SK-N-SH (cell line): ENCODE results near the gene AKR1E2. TPM values are rescaled to one million over a fixed set of nuclear protein-coding genes. Genes with fewer than 3 reads are reported as not detected.
A peak's percentile ranks its signal among the peaks of the same experiment; 100 is the strongest.
"Not testable (repeated sequence)": the region's sequence is repeated elsewhere in the genome, so short reads cannot be mapped to it uniquely, and the experiment has no call there.

Experiments used
- CTCF ChIA-PET: fragments of 300-600, 350-600 bp; formaldehyde crosslinking; extraction: SDS; loops from one replicate; lab custom pipeline; 2021; lab: Yijun Ruan, JAX
- POLR2A ChIA-PET: fragments of 350-600 bp; sonication (Branson Sonifier 250); formaldehyde crosslinking; extraction: SDS; loops from one replicate; lab custom pipeline; 2020; ENCODE audit warnings: antibody characterized with exemption, inconsistent platforms; lab: Yijun Ruan, JAX
- DNase-seq: peaks from one replicate; pipeline ENCODE4 v3.0.0; 2012
- H2AFZ ChIP-seq: fragments of 200-600 bp; sonication (generic); 2 replicates; pipeline ENCODE4 v1.8.1; 2016; ENCODE audit warnings: antibody characterized with exemption, mild to moderate bottlenecking, low read depth
- H3F3A ChIP-seq: fragments of 200-600 bp; sonication (generic); replicated peaks from 2 replicates; pipeline ENCODE3; 2016; ENCODE audit warnings: antibody characterized with exemption, mild to moderate bottlenecking; ENCODE audit not compliant: insufficient read depth
- H3K27ac ChIP-seq, 2 experiments: fragments of 200-500 bp in 1 of 2; fragments of 200-600 bp in 1 of 2; sonication (Bioruptor generic) in 1 of 2; sonication (generic), shearing (Covaris generic) in 1 of 2; 2 replicates each; pipeline versions ENCODE4 v1.5.1 to v1.6.1; 2014 to 2016; ENCODE audit warnings: low read depth in 2 of 2, inconsistent platforms in 1 of 2, low read length in 1 of 2, mild to moderate bottlenecking in 1 of 2, mixed read lengths in 1 of 2
- H3K27me3 ChIP-seq: fragments of 200-600 bp; sonication (generic), shearing (Covaris generic); 2 replicates; pipeline ENCODE4 v1.6.1; 2016; ENCODE audit warnings: mixed run types; ENCODE audit not compliant: insufficient read depth
- H3K36me3 ChIP-seq, 2 experiments: fragments of 200-500 bp in 1 of 2; fragments of 200-600 bp in 1 of 2; sonication (Bioruptor generic) in 1 of 2; sonication (generic) in 1 of 2; replicated peaks in 1 of 2; 2 replicates each; pipeline versions ENCODE3 to v1.5.1; 2014 to 2016; ENCODE audit warnings: low read length in 1 of 2, mild to moderate bottlenecking in 1 of 2; ENCODE audit not compliant: insufficient read depth in 2 of 2, control insufficient read depth in 1 of 2
- H3K4me1 ChIP-seq, 2 experiments: fragments of 200-500 bp in 1 of 2; fragments of 200-600 bp in 1 of 2; sonication (Bioruptor generic) in 1 of 2; sonication (generic), shearing (Covaris generic) in 1 of 2; 2 replicates each; pipeline versions ENCODE4 v1.5.1 to v1.6.1; 2014 to 2016; ENCODE audit warnings: low read depth in 1 of 2, low read length in 1 of 2, mixed run types in 1 of 2; ENCODE audit not compliant: insufficient read depth in 2 of 2, control insufficient read depth in 1 of 2
- H3K4me2 ChIP-seq: fragments of 200-600 bp; sonication (generic), shearing (Covaris generic); 2 replicates; pipeline ENCODE4 v1.6.1; 2017; ENCODE audit warnings: mixed run types
- H3K4me3 ChIP-seq, 2 experiments: fragments of 200-500 bp in 1 of 2; fragments of 200-600 bp in 1 of 2; sonication (Bioruptor generic) in 1 of 2; sonication (generic), shearing (Covaris generic) in 1 of 2; 2 replicates each; pipeline versions ENCODE4 v1.5.1 to v1.8.1; 2014 to 2016; ENCODE audit warnings: low read depth in 2 of 2, inconsistent platforms in 1 of 2, low read length in 1 of 2, mild to moderate bottlenecking in 1 of 2, mixed read lengths in 1 of 2, moderate library complexity in 1 of 2
- H3K79me2 ChIP-seq: fragments of 200-600 bp; sonication (generic); 2 replicates; pipeline ENCODE4 v1.8.1; 2017; ENCODE audit warnings: mild to moderate bottlenecking; ENCODE audit not compliant: insufficient read depth
- H3K9ac ChIP-seq: fragments of 200-600 bp; sonication (generic); 2 replicates; pipeline ENCODE4 v1.6.1; 2017; ENCODE audit warnings: mixed run types
- H3K9me2 ChIP-seq: fragments of 200-600 bp; sonication (generic); 2 replicates; pipeline ENCODE4 v1.6.1; 2017; ENCODE audit warnings: mixed run types
- H3K9me3 ChIP-seq: fragments of 200-600 bp; sonication (generic); 2 replicates; pipeline ENCODE4 v1.6.1; 2017; ENCODE audit warnings: mixed run types, mild to moderate bottlenecking, moderate library complexity
- H4K20me1 ChIP-seq: fragments of 200-600 bp; sonication (generic); 2 replicates; pipeline ENCODE4 v1.6.1; 2017; ENCODE audit warnings: mild to moderate bottlenecking, mixed run types; ENCODE audit not compliant: insufficient read depth
- ELF1 ChIP-seq: IDR thresholded peaks from 2 replicates; pipeline ENCODE4 v1.4.0; 2012
- EP300 ChIP-seq, 2 experiments: IDR thresholded peaks; 2 replicates each; pipeline versions ENCODE4 v1.4.0 to v1.6.1; 2012; ENCODE audit warnings: borderline replicate concordance in 1 of 2, low read depth in 1 of 2, low read length in 1 of 2
- FOXM1 ChIP-seq: IDR thresholded peaks from 2 replicates; pipeline ENCODE4 v1.4.0; 2012; ENCODE audit warnings: low read depth, mild to moderate bottlenecking
- GATA2 ChIP-seq: sonication (generic); formaldehyde crosslinking; IDR thresholded peaks from 2 replicates; pipeline ENCODE4 v1.5.0; 2020; ENCODE audit warnings: mild to moderate bottlenecking, missing genetic modification reagents
- MEF2A ChIP-seq: IDR thresholded peaks from 2 replicates; pipeline ENCODE4 v1.4.0; 2012; ENCODE audit warnings: low read depth, borderline replicate concordance
- MXI1 ChIP-seq: IDR thresholded peaks from 2 replicates; pipeline ENCODE4 v1.6.1; 2012; ENCODE audit warnings: mild to moderate bottlenecking, low read depth, low read length, improper control_type of control experiment
- NFIC ChIP-seq: IDR thresholded peaks from 2 replicates; pipeline ENCODE4 v1.4.0; 2012; ENCODE audit warnings: borderline replicate concordance
- NRF1 ChIP-seq: IDR thresholded peaks from 2 replicates; pipeline ENCODE4 v1.6.1; 2012; ENCODE audit warnings: low read depth, mild to moderate bottlenecking, low read length
- POLR2AphosphoS5 ChIP-seq: IDR thresholded peaks from 2 replicates; pipeline ENCODE4 v1.6.1; 2012; ENCODE audit warnings: low read depth, low read length
- RCOR1 ChIP-seq: fragments of 150-350 bp; IDR thresholded peaks from 2 replicates; pipeline ENCODE4 v1.6.1; 2017; ENCODE audit warnings: antibody characterized with exemption, low read length
- RFX5 ChIP-seq: IDR thresholded peaks from 2 replicates; pipeline ENCODE4 v1.6.1; 2012; ENCODE audit warnings: mild to moderate bottlenecking, improper control_type of control experiment, low read length
- RXRA ChIP-seq: IDR thresholded peaks from 2 replicates; pipeline ENCODE4 v1.4.0; 2012; ENCODE audit warnings: low read depth, mild to moderate bottlenecking, borderline replicate concordance
- SMC3 ChIP-seq: IDR thresholded peaks from 2 replicates; pipeline ENCODE4 v1.6.1; 2012; ENCODE audit warnings: low read depth, low read length, improper control_type of control experiment
- YY1 ChIP-seq: IDR thresholded peaks from 2 replicates; pipeline ENCODE4 v1.4.0; 2012; ENCODE audit warnings: low read depth, mild to moderate bottlenecking
- WGBS: methylation state at CpG from one replicate; pipeline ENCODE4 v1.1.6; 2017; ENCODE audit warnings: low lambda C conversion rate; 5-methylcytosine and 5-hydroxymethylcytosine counted together
- polyA plus RNA-seq, 3 experiments: library from polyadenylated mRNA; depleted of rRNA; stranded (reverse); fragments of >200 nt; gene quantifications; 2 replicates each; pipeline ENCODE4 v1.2.3, GENCODE V29; 2012
- TF ChIP-seq, protein P1 (sequence below): IDR thresholded peaks from 2 replicates; pipeline ENCODE4 v1.4.0; 2012; ENCODE audit warnings: low read depth
- TF ChIP-seq, protein P2 (sequence below): IDR thresholded peaks from 2 replicates; pipeline ENCODE4 v1.4.0; 2012; ENCODE audit warnings: low read depth, borderline replicate concordance
- TF ChIP-seq, protein P3 (sequence below): fragments of 150-350 bp; IDR thresholded peaks from 2 replicates; pipeline ENCODE4 v1.6.1; 2016; ENCODE audit warnings: mild to moderate bottlenecking, low read depth, low read length
- TF ChIP-seq, protein P4 (sequence below): fragments of 200-600 bp; sonication (generic); IDR thresholded peaks from 2 replicates; pipeline ENCODE4 v1.6.1; 2017; ENCODE audit warnings: antibody characterized with exemption, mild to moderate bottlenecking, moderate library complexity
- TF ChIP-seq, protein P5 (sequence below): fragments of 150-350 bp; IDR thresholded peaks from 2 replicates; pipeline ENCODE4 v1.6.1; 2017; ENCODE audit warnings: antibody characterized with exemption, low read length, low read depth, borderline replicate concordance

AKR1E2 gene
- polyA plus RNA-seq, 1 of the 3 experiments (the other 2 are of a cell fraction): 5.8 TPM

DNA sequence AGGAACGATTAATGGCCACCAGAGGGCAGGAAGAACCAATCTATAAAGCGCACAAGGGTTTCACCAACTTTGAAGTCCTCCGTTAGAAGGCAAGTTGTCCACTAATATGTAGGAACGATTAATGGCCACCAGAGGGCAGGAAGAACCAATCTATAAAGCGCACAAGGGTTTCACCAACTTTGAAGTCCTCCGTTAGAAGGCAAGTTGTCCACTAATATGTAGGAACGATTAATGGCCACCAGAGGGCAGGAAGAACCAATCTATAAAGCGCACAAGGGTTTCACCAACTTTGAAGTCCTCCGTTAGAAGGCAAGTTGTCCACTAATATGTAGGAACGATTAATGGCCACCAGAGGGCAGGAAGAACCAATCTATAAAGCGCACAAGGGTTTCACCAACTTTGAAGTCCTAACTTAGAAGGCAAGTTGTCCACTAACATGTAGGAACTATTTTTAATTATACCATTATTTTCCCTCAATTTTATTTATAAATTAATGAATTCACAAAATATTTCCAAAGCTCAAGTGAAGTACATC is 10.3 kb upstream of the AKR1E2 start:
- H3F3A ChIP-seq: peaks cover 26% of the 10 kb centered on the region
- H3K27ac ChIP-seq, H3K9me2 ChIP-seq, H4K20me1 ChIP-seq, H3K9me3 ChIP-seq, H2AFZ ChIP-seq, H3K27me3 ChIP-seq, H3K4me2 ChIP-seq, DNase-seq, H3K36me3 ChIP-seq, H3K9ac ChIP-seq, H3K79me2 ChIP-seq, H3K4me3 ChIP-seq, POLR2A ChIA-PET: not testable (repeated sequence)
- 29% methylated on average over 3 of the region's 11 CpGs for WGBS
- TF ChIP-seq, protein P1, sequence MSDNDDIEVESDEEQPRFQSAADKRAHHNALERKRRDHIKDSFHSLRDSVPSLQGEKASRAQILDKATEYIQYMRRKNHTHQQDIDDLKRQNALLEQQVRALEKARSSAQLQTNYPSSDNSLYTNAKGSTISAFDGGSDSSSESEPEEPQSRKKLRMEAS: 0 out of 2 replicates have a peak, but pooled peaks have one; percentile 15
- CTCF ChIA-PET: interaction anchor here (0.6 to 2.6 kb wide), 22 partner anchors 9 to 921 kb away, joined by 3 to 37 read pairs (median 4); partner anchors contain the start of gene AKR1E2
- H3K4me1 ChIP-seq: peaks cover 0 to 10% of the 10 kb centered on the region in 2 experiments; a peak in 1 of 4 replicates

DNA sequence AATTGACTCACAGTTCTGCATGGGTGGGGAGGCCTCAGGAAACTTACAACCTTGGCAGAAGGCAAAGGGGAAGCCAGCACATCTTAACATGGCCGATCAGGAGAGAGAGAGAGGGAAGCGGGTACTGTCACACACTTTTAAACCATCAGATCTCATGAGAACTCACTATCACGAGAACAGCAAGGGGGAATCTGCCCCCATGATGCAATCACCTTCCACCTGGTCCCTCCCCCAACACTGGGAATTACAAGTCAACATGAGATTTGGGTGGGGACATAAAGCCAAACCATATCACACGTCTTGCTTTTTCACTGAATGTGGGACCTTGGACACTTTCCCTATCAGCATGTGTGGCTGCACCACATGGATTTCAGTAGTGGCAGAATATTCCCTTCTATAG is 9.0 kb upstream of the AKR1E2 start:
- H3K4me2 ChIP-seq: no peak overlapping the region
- no peak overlapping the region for H3K27ac ChIP-seq
- no peak for DNase-seq
- H4K20me1 ChIP-seq: no peaks in the 10 kb centered on the region
- no peak overlapping the region for H3K9ac ChIP-seq
- peaks cover 26% of the 10 kb centered on the region for H3F3A ChIP-seq
- no peak for TF ChIP-seq EP300 (IDR thresholded peaks at IDR 0.05; ENCODE audit: borderline replicate concordance in 1 of 2, low read depth in 1 of 2, low read length in 1 of 2)
- no peak for TF ChIP-seq SMC3
- no peak for TF ChIP-seq NFIC
- no peak for TF ChIP-seq RCOR1
- TF ChIP-seq RFX5: no peak
- TF ChIP-seq YY1: no peak
- TF ChIP-seq, protein P2, sequence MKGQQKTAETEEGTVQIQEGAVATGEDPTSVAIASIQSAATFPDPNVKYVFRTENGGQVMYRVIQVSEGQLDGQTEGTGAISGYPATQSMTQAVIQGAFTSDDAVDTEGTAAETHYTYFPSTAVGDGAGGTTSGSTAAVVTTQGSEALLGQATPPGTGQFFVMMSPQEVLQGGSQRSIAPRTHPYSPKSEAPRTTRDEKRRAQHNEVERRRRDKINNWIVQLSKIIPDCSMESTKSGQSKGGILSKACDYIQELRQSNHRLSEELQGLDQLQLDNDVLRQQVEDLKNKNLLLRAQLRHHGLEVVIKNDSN: no peak
- TF ChIP-seq ELF1: no peak
- no peak for TF ChIP-seq MEF2A
- no peak for TF ChIP-seq POLR2AphosphoS5
- TF ChIP-seq, protein P3, sequence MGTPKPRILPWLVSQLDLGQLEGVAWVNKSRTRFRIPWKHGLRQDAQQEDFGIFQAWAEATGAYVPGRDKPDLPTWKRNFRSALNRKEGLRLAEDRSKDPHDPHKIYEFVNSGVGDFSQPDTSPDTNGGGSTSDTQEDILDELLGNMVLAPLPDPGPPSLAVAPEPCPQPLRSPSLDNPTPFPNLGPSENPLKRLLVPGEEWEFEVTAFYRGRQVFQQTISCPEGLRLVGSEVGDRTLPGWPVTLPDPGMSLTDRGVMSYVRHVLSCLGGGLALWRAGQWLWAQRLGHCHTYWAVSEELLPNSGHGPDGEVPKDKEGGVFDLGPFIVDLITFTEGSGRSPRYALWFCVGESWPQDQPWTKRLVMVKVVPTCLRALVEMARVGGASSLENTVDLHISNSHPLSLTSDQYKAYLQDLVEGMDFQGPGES: no peak
- TF ChIP-seq NRF1: no peak
- TF ChIP-seq, protein P4, sequence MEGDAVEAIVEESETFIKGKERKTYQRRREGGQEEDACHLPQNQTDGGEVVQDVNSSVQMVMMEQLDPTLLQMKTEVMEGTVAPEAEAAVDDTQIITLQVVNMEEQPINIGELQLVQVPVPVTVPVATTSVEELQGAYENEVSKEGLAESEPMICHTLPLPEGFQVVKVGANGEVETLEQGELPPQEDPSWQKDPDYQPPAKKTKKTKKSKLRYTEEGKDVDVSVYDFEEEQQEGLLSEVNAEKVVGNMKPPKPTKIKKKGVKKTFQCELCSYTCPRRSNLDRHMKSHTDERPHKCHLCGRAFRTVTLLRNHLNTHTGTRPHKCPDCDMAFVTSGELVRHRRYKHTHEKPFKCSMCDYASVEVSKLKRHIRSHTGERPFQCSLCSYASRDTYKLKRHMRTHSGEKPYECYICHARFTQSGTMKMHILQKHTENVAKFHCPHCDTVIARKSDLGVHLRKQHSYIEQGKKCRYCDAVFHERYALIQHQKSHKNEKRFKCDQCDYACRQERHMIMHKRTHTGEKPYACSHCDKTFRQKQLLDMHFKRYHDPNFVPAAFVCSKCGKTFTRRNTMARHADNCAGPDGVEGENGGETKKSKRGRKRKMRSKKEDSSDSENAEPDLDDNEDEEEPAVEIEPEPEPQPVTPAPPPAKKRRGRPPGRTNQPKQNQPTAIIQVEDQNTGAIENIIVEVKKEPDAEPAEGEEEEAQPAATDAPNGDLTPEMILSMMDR: no peak
- TF ChIP-seq GATA2 (CRISPR knock-in tag): no peak
- no peak for TF ChIP-seq RXRA
- TF ChIP-seq FOXM1: no peak
- TF ChIP-seq, protein P5, sequence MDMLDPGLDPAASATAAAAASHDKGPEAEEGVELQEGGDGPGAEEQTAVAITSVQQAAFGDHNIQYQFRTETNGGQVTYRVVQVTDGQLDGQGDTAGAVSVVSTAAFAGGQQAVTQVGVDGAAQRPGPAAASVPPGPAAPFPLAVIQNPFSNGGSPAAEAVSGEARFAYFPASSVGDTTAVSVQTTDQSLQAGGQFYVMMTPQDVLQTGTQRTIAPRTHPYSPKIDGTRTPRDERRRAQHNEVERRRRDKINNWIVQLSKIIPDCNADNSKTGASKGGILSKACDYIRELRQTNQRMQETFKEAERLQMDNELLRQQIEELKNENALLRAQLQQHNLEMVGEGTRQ: no peak
- no peak for TF ChIP-seq MXI1
- WGBS: 88% methylated on average over 4 of the region's 4 CpGs
- no peak overlapping the region for H3K4me3 ChIP-seq
- no peaks in the 10 kb centered on the region for H3K36me3 ChIP-seq
- H3K9me2 ChIP-seq: no peaks in the 10 kb centered on the region
- H3K79me2 ChIP-seq: no peaks in the 10 kb centered on the region
- no peaks in the 10 kb centered on the region for H3K9me3 ChIP-seq
- no peak overlapping the region for H2AFZ ChIP-seq
- ChIA-PET CTCF (interaction anchor here (0.8 kb wide), 1 partner anchor 9 kb away, joined by 3 read pairs; the partner anchor contains the start of gene AKR1E2), POLR2A (no interaction called here)
- no peaks in the 10 kb centered on the region for H3K27me3 ChIP-seq
- peaks cover 0 to 5% of the 10 kb centered on the region in 2 experiments; a peak in 1 of 4 replicates for H3K4me1 ChIP-seq
